ENCODE measurements around the gene CDR2L. TPM values are rescaled to one million over a fixed set of nuclear protein-coding genes. Genes with fewer than 3 reads are reported as not detected.

Gene CDR2L
- total and polyA plus RNA-seq, 8 donors: 4.4 to 78.8 (median 10.9) TPM

GRCh38 chr17:75012096-75012345 is 24.6 kb downstream of the CDR2L start:
- TF ChIP-seq CTCF (IDR thresholded peaks at IDR 0.05) (no peak), POLR2A (IDR thresholded peaks at IDR 0.05) (no peak), POLR2AphosphoS5 (IDR thresholded peaks at IDR 0.05) (no peak), EP300 (IDR thresholded peaks at IDR 0.05) (no peak)
- H3K4me1 ChIP-seq: peaks cover 22 to 37% (median 30%) of the 10 kb centered on the region in 4 donors
- H3K27me3 ChIP-seq: no peaks in the 10 kb centered on the region
- intact Hi-C loops (cut with DNase I; ENCODE audit: low total_unique reads): no loop called here
- peak overlapping the region; percentile 86 to 94 (median 92) for H3K27ac ChIP-seq
- H3K36me3 ChIP-seq: peaks cover 0 to 18% (median 8%) of the 10 kb centered on the region in 4 donors
- H3K9me3 ChIP-seq: no peaks in the 10 kb centered on the region
- no peak for DNase-seq
- H3K4me3 ChIP-seq: peak overlapping the region; percentile 76 to 91 (median 82)
- WGBS, 5 donors: 7 to 29% (median 17%) methylated on average over 5 of the region's 5 CpGs

- Histone ChIP-seq H3K27ac (peak within 1 kb of the TSS; percentile 86 to 94 (median 92)), H3K9me3 (no peaks in the 10 kb centered on the region), H3K27me3 (no peaks in the 10 kb centered on the region), H3K36me3 (peaks cover 0 to 23% (median 13%) of the 10 kb centered on the region in 4 donors), H3K4me1 (peaks cover 22 to 37% (median 30%) of the 10 kb centered on the region in 4 donors), H3K4me3 (peak within 1 kb of the TSS; percentile 76 to 91 (median 82))
- DNase-seq: peak; percentile 84 to 96
- WGBS, 5 donors: 1 to 8% (median 2%) methylated on average over 14 to 63 of the region's 63 CpGs
- TF ChIP-seq POLR2A (IDR thresholded peaks at IDR 0.05) (no peak), POLR2AphosphoS5 (IDR thresholded peaks at IDR 0.05) (peak; percentile 35 to 87 (median 69)), CTCF (IDR thresholded peaks at IDR 0.05) (peak in 5 of 7 experiments; percentile 34 to 66 (median 49)), EP300 (IDR thresholded peaks at IDR 0.05) (no peak)
- intact Hi-C loops (cut with DNase I; ENCODE audit: low total_unique reads): no loop called here
These were observed 25.1 kb downstream of the CDR2L start, which contains the start of gene MRPL58 for GRCh38 chr17:75012346-75013091. TSS of gene MRPL58 (plus strand) at chr17:75012670. CDS start at chr17:75012687, 17 bp downstream.

- WGBS, 5 donors: 0 to 1% (median 1%) methylated on average over 10 of the region's 10 CpGs
- intact Hi-C loops (cut with DNase I; ENCODE audit: low total_unique reads): no loop called here
- H3K36me3 ChIP-seq: peaks cover 0 to 29% (median 19%) of the 10 kb centered on the region in 4 donors
These were observed 25.7 kb downstream of the CDR2L start for GRCh38 chr17:75013092-75013559.

GRCh38 chr17:75019146-75019545 is 31.7 kb downstream of the CDR2L start:
- H3K36me3 ChIP-seq: peaks cover 23 to 76% (median 67%) of the 10 kb centered on the region in 4 donors
- intact Hi-C loops (cut with DNase I; ENCODE audit: low total_unique reads): no loop called here

More at GRCh38 chr17:75013092-75013559, 25.7 kb downstream of the CDR2L start:
- no peaks in the 10 kb centered on the region for H3K27me3 ChIP-seq
- peaks cover 22 to 37% (median 30%) of the 10 kb centered on the region in 4 donors for H3K4me1 ChIP-seq
- TF ChIP-seq POLR2AphosphoS5 (IDR thresholded peaks at IDR 0.05) (no peak), EP300 (IDR thresholded peaks at IDR 0.05) (no peak), CTCF (IDR thresholded peaks at IDR 0.05) (no peak), POLR2A (IDR thresholded peaks at IDR 0.05) (no peak)
- DNase-seq: no peak
- peak overlapping the region; percentile 86 to 94 (median 92) for H3K27ac ChIP-seq
- H3K9me3 ChIP-seq: no peaks in the 10 kb centered on the region
- peak overlapping the region; percentile 76 to 91 (median 82) for H3K4me3 ChIP-seq

More at GRCh38 chr17:75019146-75019545, 31.7 kb downstream of the CDR2L start:
- H3K27ac ChIP-seq: no peak overlapping the region
- no peak overlapping the region for H3K4me3 ChIP-seq
- no peak for DNase-seq
- TF ChIP-seq EP300 (IDR thresholded peaks at IDR 0.05) (no peak), POLR2A (IDR thresholded peaks at IDR 0.05) (no peak), POLR2AphosphoS5 (IDR thresholded peaks at IDR 0.05) (no peak), CTCF (IDR thresholded peaks at IDR 0.05) (no peak)
- H3K27me3 ChIP-seq: no peaks in the 10 kb centered on the region
- 90 to 97% (median 92%) methylated on average over 5 of the region's 5 CpGs for WGBS, 5 donors
- H3K4me1 ChIP-seq: peaks cover 0 to 12% (median 2%) of the 10 kb centered on the region in 4 donors
- no peaks in the 10 kb centered on the region for H3K9me3 ChIP-seq

Data from stomach (tissue), 9 donors.